Activated T-cell treated with anti-CD3 and anti-CD28 coated beads, Interleukin-2, amount 50 U/mL, for 72 hours (primary cell): ENCODE data around the gene RASSF4. TPM values are rescaled to one million over a fixed set of nuclear protein-coding genes. Genes with fewer than 3 reads are reported as not detected.
A peak's percentile ranks its signal among the peaks of the same experiment; 100 is the strongest.

ENCODE experiments used
- ATAC-seq, 2 donors: fragments of 150-1000 bp; cut with Tn5 transposase; replicated peaks in 1 of 2; 2 replicates each; pipeline ENCODE4 v1.10.0; 2021; ENCODE audit warnings: moderate library complexity in 2 of 2, mild to moderate bottlenecking in 1 of 2
- DNase-seq, 2 donors: peaks; one replicate each; pipeline ENCODE4 v3.0.0; 2021 to 2022; ENCODE audit warnings: mixed read lengths in 1 of 2
- H3K27ac Mint-ChIP-seq: one replicate; pipeline ENCODE4 v1.8.0; 2022; ENCODE audit warnings: mild to moderate bottlenecking, moderate library complexity, mixed read lengths
- H3K27me3 Mint-ChIP-seq: one replicate; pipeline ENCODE4 v1.8.0; 2022; ENCODE audit warnings: low read depth, mixed read lengths
- H3K36me3 Mint-ChIP-seq, 2 donors: one replicate each; pipeline ENCODE4 v1.8.0; 2022; ENCODE audit warnings: mixed read lengths in 2 of 2, mild to moderate bottlenecking in 1 of 2; ENCODE audit not compliant: insufficient read depth in 2 of 2
- H3K4me1 Mint-ChIP-seq: one replicate; pipeline ENCODE4 v1.8.0; 2022; ENCODE audit warnings: low read depth, mixed read lengths
- H3K4me3 Mint-ChIP-seq, 2 donors: one replicate each; pipeline ENCODE4 v1.8.0; 2022; ENCODE audit warnings: mild to moderate bottlenecking in 2 of 2, mixed read lengths in 2 of 2, moderate library complexity in 2 of 2
- H3K9me3 Mint-ChIP-seq, 2 donors: one replicate each; pipeline ENCODE4 v1.8.0; 2022; ENCODE audit warnings: mixed read lengths in 2 of 2
- total RNA-seq, 2 donors: library from RNA; stranded (reverse); gene quantifications; one replicate each; pipeline ENCODE4 v1.2.3, GENCODE V29; 2022

RASSF4 gene
- total RNA-seq, 2 donors from 2014 or later = 2.6 to 2.8 TPM

DNA sequence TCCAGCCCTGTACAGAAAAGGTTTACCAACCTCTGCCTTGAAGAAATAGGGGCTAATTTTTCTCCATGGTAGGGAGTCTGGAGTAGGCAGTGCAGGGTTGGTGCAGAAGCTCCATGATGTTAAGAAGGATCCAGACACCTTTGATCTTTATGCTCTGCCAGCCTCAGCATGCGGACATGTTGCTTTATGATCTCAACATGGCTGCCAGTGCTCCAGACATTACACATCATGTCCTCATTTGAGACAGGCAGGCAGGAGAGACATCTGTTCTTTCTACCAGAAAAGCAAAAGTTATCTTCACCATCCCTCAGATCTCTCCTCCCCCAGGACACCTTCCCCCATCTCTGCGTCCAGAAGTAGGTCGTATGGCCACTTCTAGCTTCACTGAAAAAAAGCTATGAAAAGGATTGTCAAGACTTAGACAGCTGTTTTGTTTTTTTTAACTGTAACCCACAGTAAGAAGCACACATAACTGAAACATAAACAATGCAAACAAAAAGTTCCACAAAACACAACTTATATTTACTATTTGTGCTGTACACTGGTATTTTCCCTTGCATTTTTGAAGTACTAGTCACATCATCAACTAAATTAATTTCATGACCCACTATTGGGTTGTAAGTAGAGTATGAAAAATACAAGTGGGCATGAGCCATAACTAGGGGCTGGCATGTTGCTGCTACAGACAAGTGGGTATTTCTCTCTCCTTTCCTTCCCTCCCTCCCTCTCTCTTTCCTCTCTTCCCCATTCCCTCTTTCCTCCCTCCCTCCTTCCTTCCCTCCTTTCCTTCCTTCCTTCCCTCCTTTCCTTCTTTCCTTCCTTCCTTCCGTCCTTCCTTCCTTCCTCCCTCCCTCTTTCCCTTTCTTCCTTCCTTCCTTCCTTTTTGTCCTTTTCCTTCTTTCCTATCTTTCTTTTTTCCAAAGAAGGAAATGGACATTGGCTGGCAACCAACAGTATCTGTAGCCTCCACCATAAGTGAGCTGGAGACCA is 2.6 kb upstream of the RASSF4 start:
- Mint-ChIP-seq H3K27me3 (no peaks in the 10 kb centered on the region), H3K9me3 (no peaks in the 10 kb centered on the region), H3K27ac (no peak overlapping the region), H3K36me3 (no peaks in the 10 kb centered on the region), H3K4me3 (peak overlapping the region in 1 of 2 donors; percentile 44), H3K4me1 (peaks cover 25% of the 10 kb centered on the region)
- no peak for DNase-seq
- ATAC-seq = no peak

GRCh38 chr10:44958196-44958897 is 1.3 kb upstream of the RASSF4 start:
- DNase-seq = no peak
- no peak for ATAC-seq
- Mint-ChIP-seq H3K9me3 (no peaks in the 10 kb centered on the region), H3K4me3 (peak overlapping the region; percentile 83 to 84), H3K36me3 (no peaks in the 10 kb centered on the region), H3K27me3 (no peaks in the 10 kb centered on the region), H3K27ac (peak overlapping the region; percentile 63), H3K4me1 (peaks cover 25% of the 10 kb centered on the region)

- peak overlapping the region; percentile 83 to 84 for H3K4me3 Mint-ChIP-seq
- no peaks in the 10 kb centered on the region for H3K36me3 Mint-ChIP-seq
- no peaks in the 10 kb centered on the region for H3K9me3 Mint-ChIP-seq
- H3K4me1 Mint-ChIP-seq = peaks cover 25% of the 10 kb centered on the region
- DNase-seq (no peak), ATAC-seq (no peak)
- H3K27me3 Mint-ChIP-seq = no peaks in the 10 kb centered on the region
- H3K27ac Mint-ChIP-seq = peak overlapping the region; percentile 63
Observed at GRCh38 chr10:44958898-44959246, 730 bp upstream of the RASSF4 start.

DNA sequence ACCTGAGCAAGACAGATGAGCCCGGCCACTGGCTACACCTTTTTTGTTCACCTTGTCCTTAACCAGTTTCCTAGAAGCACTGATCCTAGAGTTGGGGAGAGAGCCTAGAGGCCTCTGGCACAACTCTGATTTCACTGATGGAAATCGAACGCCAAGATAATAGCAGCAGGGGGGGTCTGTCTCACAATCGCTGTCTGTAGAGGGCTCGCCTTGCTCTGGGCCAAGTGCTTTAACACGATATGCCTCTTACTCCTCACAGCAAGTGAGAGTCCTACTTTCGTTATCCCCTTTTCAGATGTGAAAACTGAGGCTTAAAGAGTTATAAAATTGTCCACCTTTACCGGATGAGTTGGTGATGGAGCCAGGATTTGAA is 472 bp downstream of the RASSF4 start:
- Mint-ChIP-seq H3K27me3 (no peaks in the 10 kb centered on the region), H3K4me3 (peak overlapping the region; percentile 83 to 84), H3K27ac (no peak overlapping the region), H3K36me3 (no peaks in the 10 kb centered on the region), H3K9me3 (no peaks in the 10 kb centered on the region), H3K4me1 (peaks cover 21% of the 10 kb centered on the region)
- ATAC-seq (no peak), DNase-seq (no peak)

DNA sequence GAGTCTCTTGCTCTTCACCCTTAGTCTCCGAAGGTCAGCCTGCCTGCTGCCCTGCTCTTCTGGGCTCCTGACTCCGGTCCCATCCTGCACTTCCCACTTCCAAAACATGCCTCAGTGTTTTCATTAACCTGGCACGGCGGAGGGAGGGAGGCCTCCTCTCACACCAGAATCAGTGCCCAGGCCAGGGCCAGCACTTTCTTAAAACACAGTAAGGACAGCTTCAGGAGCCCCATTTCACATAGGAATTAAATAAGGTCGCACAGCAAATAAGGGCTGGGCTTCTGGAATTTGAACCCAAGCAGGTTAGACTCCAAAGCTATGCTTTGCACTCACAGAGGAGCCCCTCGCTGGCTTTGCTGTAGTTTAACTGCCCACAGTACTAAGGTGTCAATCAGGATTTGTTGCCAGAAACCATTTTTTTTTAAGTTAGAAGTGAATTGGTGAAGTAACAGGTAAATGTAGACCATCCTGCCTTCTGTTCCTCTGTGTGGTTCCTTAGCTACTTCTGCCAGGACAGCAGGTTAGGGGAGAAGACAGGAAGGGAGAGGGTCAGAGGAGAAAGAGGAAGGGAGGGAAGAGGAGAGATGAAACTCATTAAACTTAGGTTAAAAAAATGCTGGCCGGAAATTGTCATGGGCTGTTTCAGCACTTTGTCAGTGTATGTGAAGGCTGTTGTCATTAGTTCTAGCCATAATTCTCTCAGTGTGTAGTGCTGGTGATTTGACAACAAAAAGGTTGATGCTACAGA is 1.1 kb downstream of the RASSF4 start:
- Mint-ChIP-seq H3K27ac (no peak overlapping the region), H3K27me3 (no peaks in the 10 kb centered on the region), H3K9me3 (no peaks in the 10 kb centered on the region), H3K4me1 (peaks cover 27% of the 10 kb centered on the region), H3K4me3 (peak overlapping the region; percentile 70 to 84), H3K36me3 (no peaks in the 10 kb centered on the region)
- DNase-seq = no peak
- no peak for ATAC-seq

DNA sequence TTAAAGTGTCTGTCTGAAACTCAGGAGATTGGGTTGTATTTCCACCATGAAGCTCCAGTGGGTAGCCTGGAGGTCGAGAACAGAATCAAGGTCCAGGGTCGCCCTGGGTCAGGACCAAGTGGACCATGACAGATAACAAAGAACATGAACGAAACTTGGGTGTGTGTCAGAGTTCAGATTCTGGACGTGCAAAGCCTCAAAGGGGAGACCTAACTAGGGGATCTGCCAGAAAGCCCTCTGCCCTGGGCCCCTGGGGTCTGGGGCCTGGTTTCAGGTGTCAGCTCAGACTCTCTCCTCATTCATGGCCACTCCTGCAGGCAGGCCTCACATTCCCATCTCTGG is 1.6 kb downstream of the RASSF4 start:
- peaks cover 33% of the 10 kb centered on the region for H3K4me1 Mint-ChIP-seq

DNA sequence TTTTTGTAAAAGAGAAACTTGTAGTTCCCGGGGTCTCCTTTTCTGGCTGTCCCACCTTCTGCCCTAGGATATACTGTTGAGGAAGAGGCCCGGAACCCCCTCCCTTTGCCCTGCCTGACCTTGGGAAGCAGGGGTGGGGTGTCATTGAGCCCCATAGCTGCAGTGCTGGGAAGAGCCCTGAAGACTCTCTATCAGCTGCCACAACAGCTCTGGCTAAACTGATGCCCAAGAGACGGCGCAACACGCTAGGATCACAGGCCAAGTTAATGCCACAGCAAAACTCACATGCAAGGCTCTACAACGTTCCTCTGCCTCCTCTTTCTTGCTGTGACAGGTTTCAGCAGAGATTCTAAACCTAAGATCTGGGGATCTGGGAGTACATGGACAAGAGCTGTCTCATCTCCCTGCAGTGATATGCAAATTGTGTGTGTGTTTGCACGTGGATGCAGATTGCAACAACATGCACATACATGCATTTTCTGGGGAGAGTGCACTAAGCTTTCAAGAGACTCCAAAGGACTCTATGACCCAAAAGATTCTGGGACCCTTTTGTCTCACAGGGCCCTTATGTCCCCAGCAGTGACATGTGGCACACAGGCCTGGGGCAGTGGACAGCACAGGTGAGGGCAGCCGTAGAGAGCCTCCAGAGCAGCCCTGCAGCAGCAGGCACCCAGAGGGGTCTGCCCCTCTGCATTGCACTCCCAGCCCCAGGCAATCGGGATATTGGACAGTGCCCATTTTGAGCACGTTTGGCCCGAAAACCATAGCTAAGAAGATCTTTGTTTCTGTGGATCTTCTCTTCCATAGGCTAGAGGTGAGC is 2.5 kb downstream of the RASSF4 start:
- Mint-ChIP-seq H3K4me3 (no peak overlapping the region), H3K9me3 (no peaks in the 10 kb centered on the region), H3K4me1 (peaks cover 36% of the 10 kb centered on the region), H3K27ac (no peak overlapping the region), H3K36me3 (no peaks in the 10 kb centered on the region), H3K27me3 (no peaks in the 10 kb centered on the region)
- DNase-seq (no peak), ATAC-seq (no peak)

More for the DNA sequence above, 1.6 kb downstream of the RASSF4 start:
- Mint-ChIP-seq H3K9me3 (no peaks in the 10 kb centered on the region), H3K4me3 (no peak overlapping the region), H3K27ac (no peak overlapping the region), H3K27me3 (no peaks in the 10 kb centered on the region), H3K36me3 (no peaks in the 10 kb centered on the region)
- ATAC-seq (no peak), DNase-seq (no peak)

DNA sequence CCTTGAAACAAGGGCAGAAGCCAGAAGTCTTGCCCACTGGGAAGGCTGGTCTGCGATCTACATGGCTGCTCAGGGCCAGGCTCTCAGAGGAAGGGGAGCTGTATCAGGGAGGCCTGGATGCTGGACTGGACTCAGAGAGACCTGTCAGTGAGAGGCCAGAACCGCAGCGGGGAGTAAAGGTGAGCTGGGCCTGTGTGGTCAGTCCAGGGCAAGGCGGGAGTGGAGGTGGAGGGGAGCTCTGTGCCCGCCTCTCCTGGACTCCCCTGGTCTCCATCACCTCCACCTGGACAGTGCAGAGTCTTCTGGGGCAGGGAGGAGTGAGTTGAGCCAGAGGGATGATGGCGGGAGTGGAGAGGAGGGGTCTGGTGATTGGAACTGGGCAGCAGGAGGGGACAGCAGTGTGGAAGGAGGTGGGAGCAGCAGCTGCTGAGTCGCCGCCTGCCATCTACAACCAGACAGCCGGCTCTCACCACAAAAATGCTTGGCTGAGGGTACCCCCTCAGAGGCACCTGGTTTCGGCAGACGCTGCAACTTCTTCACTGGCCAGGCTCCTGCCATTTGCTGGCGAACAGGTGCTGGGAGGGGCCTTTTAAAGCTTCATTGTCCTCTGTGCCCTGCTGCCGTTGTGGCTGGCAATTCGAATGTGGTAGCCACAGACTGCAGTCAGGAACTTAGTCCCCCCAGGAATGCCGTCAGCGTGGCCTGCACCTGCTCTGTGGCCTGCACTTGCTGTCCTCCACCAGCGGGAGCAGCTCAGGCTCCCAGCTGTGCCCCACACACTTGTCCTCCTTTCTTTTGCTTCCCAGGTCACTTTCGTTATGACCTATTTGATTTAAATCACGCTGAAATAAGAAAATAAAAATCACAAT is 3.5 kb downstream of the RASSF4 start:
- Mint-ChIP-seq H3K36me3 (no peaks in the 10 kb centered on the region), H3K27me3 (no peaks in the 10 kb centered on the region), H3K4me1 (peaks cover 45% of the 10 kb centered on the region), H3K9me3 (no peaks in the 10 kb centered on the region), H3K27ac (no peak overlapping the region), H3K4me3 (no peak overlapping the region)
- DNase-seq = no peak
- no peak for ATAC-seq

DNA sequence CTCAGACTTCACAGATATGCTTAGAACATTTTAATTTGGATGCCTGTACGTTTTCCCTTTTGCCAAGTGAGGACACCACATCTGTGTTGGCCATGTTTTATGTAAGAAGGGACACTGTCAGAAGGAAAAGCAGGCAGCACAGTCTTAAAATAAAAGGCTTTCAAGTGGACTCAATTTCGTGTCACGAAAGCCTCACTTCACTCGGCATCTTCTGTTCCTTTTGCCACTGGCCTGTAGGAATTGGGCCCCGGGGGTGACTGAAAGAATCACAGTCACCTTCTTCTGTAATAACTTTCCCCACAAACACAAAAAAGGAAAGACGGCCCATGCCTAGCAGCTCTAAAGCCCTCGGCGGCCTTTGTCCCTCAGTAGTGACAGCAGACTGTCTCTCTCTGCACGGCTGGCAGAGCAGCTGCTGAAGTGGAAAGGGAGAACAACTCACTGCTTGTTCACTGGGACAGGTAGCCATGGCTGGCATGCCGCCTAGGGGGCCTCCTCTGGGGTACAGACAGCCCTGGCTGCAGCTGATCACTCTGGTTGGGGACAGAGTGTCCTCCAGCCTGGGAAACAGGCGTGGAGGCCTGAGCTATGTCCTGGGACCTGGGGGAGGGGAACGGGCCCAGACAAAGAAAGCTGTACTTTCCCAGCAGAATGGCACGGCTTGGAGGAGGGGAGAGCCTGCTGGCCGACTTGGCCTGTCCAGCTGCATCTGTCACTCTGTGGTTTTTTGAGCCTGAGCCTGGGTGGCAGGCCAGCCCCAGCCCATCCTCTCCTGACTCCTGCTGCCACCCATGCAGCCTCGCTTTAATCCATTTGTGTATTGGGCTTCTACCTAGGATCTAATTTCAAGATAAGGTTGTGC is 4.4 kb downstream of the RASSF4 start:
- Mint-ChIP-seq H3K9me3 (no peaks in the 10 kb centered on the region), H3K4me1 (peaks cover 49% of the 10 kb centered on the region), H3K36me3 (no peaks in the 10 kb centered on the region), H3K27ac (no peak overlapping the region), H3K27me3 (no peaks in the 10 kb centered on the region), H3K4me3 (no peak overlapping the region)
- ATAC-seq (no peak), DNase-seq (no peak)

DNA sequence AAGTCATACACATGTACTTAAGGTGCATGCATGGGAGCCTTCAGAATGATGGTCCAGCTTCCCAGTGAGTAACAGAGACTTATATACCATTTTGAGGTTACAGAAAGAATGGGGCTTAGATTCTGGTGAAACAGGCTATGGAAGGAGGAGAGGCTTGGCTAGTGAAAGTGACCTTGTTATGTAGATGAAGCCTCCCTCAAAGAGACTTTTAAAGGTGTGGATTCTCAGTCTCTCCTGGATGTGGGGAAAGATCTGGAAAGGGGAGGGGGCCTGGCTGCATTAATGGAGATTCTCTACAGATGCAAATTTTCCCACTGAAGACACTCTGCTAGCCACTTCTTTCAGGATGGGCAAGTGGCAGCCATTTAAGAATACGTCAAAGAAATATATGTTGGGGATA is 5.5 kb downstream of the RASSF4 start:
- H3K27me3 Mint-ChIP-seq = no peaks in the 10 kb centered on the region
- peaks cover 53% of the 10 kb centered on the region for H3K4me1 Mint-ChIP-seq
- no peaks in the 10 kb centered on the region for H3K9me3 Mint-ChIP-seq
- H3K27ac Mint-ChIP-seq = no peak overlapping the region
- no peak overlapping the region for H3K4me3 Mint-ChIP-seq
- H3K36me3 Mint-ChIP-seq = no peaks in the 10 kb centered on the region
- DNase-seq (no peak), ATAC-seq (no peak)

DNA sequence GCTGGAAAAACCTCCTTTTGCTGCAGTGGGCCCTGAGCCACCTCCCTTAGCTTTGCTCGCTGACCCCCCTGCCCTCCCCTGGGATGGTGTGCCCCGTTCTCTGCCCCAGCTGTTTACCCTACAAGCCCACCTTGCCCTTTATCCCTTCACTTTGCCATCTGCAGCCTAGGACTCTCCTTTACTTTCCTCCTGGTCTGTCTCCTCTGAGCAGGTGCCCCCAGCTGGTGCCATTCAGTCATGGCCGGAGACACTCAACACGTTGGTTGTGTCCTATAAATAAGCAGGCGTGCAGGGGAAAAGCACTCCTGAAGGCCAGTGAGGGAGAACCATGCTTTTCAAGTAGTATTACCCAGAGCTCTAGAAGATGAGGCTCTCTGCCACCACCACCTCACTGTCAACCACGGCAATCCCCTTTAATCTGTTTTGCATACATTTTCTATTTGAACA is 6.1 kb downstream of the RASSF4 start:
- H3K27me3 Mint-ChIP-seq = no peaks in the 10 kb centered on the region
- DNase-seq = no peak
- peak; percentile 35 to 57 for ATAC-seq
- no peaks in the 10 kb centered on the region for H3K9me3 Mint-ChIP-seq
- no peaks in the 10 kb centered on the region for H3K36me3 Mint-ChIP-seq
- H3K4me1 Mint-ChIP-seq = peaks cover 47% of the 10 kb centered on the region
- H3K27ac Mint-ChIP-seq = peak overlapping the region; percentile 61
- peak overlapping the region; percentile 42 to 52 for H3K4me3 Mint-ChIP-seq
